Stimulated activated naive B cell treated with anti-CD40 and anti-IgM and Interleukin-4, amounts not matched to agents 10 μg/mL and 1 μg/mL and 100 μg/mL, for 72 hours (primary cell): ENCODE data around the gene CES4A.
"Not testable (repeated sequence)": the region's sequence is repeated elsewhere in the genome, so short reads cannot be mapped to it uniquely, and the experiment has no call there.

Source experiments
- ATAC-seq, 2 donors: fragments of 150-1000 bp; cut with Tn5 transposase; replicated peaks; 2 replicates each; pipeline ENCODE4 v1.10.0; 2021; ENCODE audit warnings: moderate library complexity in 1 of 2
- DNase-seq: peaks from one replicate; pipeline ENCODE4 v3.0.0; 2021
- H3K27ac Mint-ChIP-seq: one replicate; pipeline ENCODE4 v1.8.0; 2022; ENCODE audit warnings: mild to moderate bottlenecking, mixed read lengths
- H3K27me3 Mint-ChIP-seq, 2 donors: one replicate each; pipeline ENCODE4 v1.8.0; 2022; ENCODE audit warnings: mixed read lengths in 2 of 2
- H3K36me3 Mint-ChIP-seq, 2 donors: one replicate each; pipeline ENCODE4 v1.8.0; 2022; ENCODE audit warnings: mixed read lengths in 2 of 2, mild to moderate bottlenecking in 1 of 2
- H3K4me1 Mint-ChIP-seq, 2 donors: one replicate each; pipeline ENCODE4 v1.8.0; 2022; ENCODE audit warnings: mixed read lengths in 2 of 2, mild to moderate bottlenecking in 1 of 2
- H3K4me3 Mint-ChIP-seq, 2 donors: one replicate each; pipeline ENCODE4 v1.8.0; 2022; ENCODE audit warnings: mild to moderate bottlenecking in 2 of 2, mixed read lengths in 2 of 2, moderate library complexity in 1 of 2
- H3K9me3 Mint-ChIP-seq, 2 donors: one replicate each; pipeline ENCODE4 v1.8.0; 2022; ENCODE audit warnings: mixed read lengths in 2 of 2, mild to moderate bottlenecking in 1 of 2

Gene CES4A

GRCh38 chr16:66986559-66986958 lies 1.8 kb upstream of the CES4A start:
- no peak overlapping the region for H3K27ac Mint-ChIP-seq
- H3K4me1 Mint-ChIP-seq = no peaks in the 10 kb centered on the region
- H3K9me3 Mint-ChIP-seq = no peaks in the 10 kb centered on the region
- DNase-seq = no peak
- ATAC-seq = no peak
- H3K27me3 Mint-ChIP-seq = peaks cover 0 to 9% of the 10 kb centered on the region in 2 donors
- no peaks in the 10 kb centered on the region for H3K36me3 Mint-ChIP-seq
- no peak overlapping the region for H3K4me3 Mint-ChIP-seq

GRCh38 chr16:66991545-66992077 lies 3.2 kb downstream of the CES4A start:
- Mint-ChIP-seq H3K36me3 (no peaks in the 10 kb centered on the region), H3K27me3 (peaks cover 0 to 9% of the 10 kb centered on the region in 2 donors), H3K4me3 (no peak overlapping the region), H3K9me3 (no peaks in the 10 kb centered on the region), H3K4me1 (no peaks in the 10 kb centered on the region), H3K27ac (no peak overlapping the region)
- DNase-seq = no peak
- ATAC-seq = no peak

- not testable (repeated sequence) for H3K27ac Mint-ChIP-seq, H3K4me1 Mint-ChIP-seq, DNase-seq, ATAC-seq, H3K36me3 Mint-ChIP-seq, H3K9me3 Mint-ChIP-seq, H3K27me3 Mint-ChIP-seq, H3K4me3 Mint-ChIP-seq
These were observed 5.2 kb downstream of the CES4A start for GRCh38 chr16:66993558-66993957.

GRCh38 chr16:66996324-66996982 lies 8.1 kb downstream of the CES4A start:
- no peaks in the 10 kb centered on the region for H3K36me3 Mint-ChIP-seq
- H3K9me3 Mint-ChIP-seq = no peaks in the 10 kb centered on the region
- ATAC-seq = no peak
- peaks cover 0 to 7% of the 10 kb centered on the region in 2 donors for H3K27me3 Mint-ChIP-seq
- H3K27ac Mint-ChIP-seq = no peak overlapping the region
- DNase-seq = no peak
- no peak overlapping the region for H3K4me3 Mint-ChIP-seq
- peaks cover 8 to 11% of the 10 kb centered on the region in 2 donors for H3K4me1 Mint-ChIP-seq

GRCh38 chr16:66996983-66997358 lies 8.6 kb downstream of the CES4A start:
- ATAC-seq = no peak
- H3K27ac Mint-ChIP-seq = no peak overlapping the region
- DNase-seq = no peak
- peaks cover 0 to 7% of the 10 kb centered on the region in 2 donors for H3K27me3 Mint-ChIP-seq
- H3K9me3 Mint-ChIP-seq = no peaks in the 10 kb centered on the region
- no peak overlapping the region for H3K4me3 Mint-ChIP-seq
- peaks cover 11 to 12% of the 10 kb centered on the region in 2 donors for H3K4me1 Mint-ChIP-seq
- H3K36me3 Mint-ChIP-seq = no peaks in the 10 kb centered on the region

GRCh38 chr16:67000384-67001351 lies 12.3 kb downstream of the CES4A start:
- Mint-ChIP-seq H3K4me1 (peaks cover 11 to 12% of the 10 kb centered on the region in 2 donors), H3K27me3 (peaks cover 15 to 21% of the 10 kb centered on the region in 2 donors), H3K27ac (peak overlapping the region; percentile 81), H3K9me3 (no peaks in the 10 kb centered on the region), H3K4me3 (peak overlapping the region; percentile 81 to 85), H3K36me3 (peaks cover 0 to 2% of the 10 kb centered on the region in 2 donors)
- DNase-seq = peak; percentile 26
- ATAC-seq = peak; percentile 79 to 85

GRCh38 chr16:67001726-67002125 lies 13.3 kb downstream of the CES4A start:
- DNase-seq (no peak), ATAC-seq (no peak)
- Mint-ChIP-seq H3K9me3 (no peaks in the 10 kb centered on the region), H3K36me3 (peaks cover 0 to 2% of the 10 kb centered on the region in 2 donors), H3K4me1 (peaks cover 11 to 12% of the 10 kb centered on the region in 2 donors), H3K4me3 (peak overlapping the region; percentile 29 to 85), H3K27me3 (peaks cover 17 to 21% of the 10 kb centered on the region in 2 donors), H3K27ac (no peak overlapping the region)

- Mint-ChIP-seq H3K4me1 (no peaks in the 10 kb centered on the region), H3K4me3 (no peak overlapping the region), H3K27ac (no peak overlapping the region), H3K27me3 (peaks cover 14 to 20% of the 10 kb centered on the region in 2 donors), H3K9me3 (no peaks in the 10 kb centered on the region), H3K36me3 (peaks cover 0 to 2% of the 10 kb centered on the region in 2 donors)
- ATAC-seq (no peak), DNase-seq (no peak)
These were observed 18.7 kb downstream of the CES4A start for GRCh38 chr16:67006930-67007658.

GRCh38 chr16:67009158-67009557 lies 20.8 kb downstream of the CES4A start:
- Mint-ChIP-seq H3K4me3 (no peak overlapping the region), H3K4me1 (peaks cover 3 to 9% of the 10 kb centered on the region in 2 donors), H3K27me3 (peaks cover 7 to 10% of the 10 kb centered on the region in 2 donors), H3K36me3 (no peaks in the 10 kb centered on the region), H3K27ac (no peak overlapping the region), H3K9me3 (no peaks in the 10 kb centered on the region)
- DNase-seq = no peak
- no peak for ATAC-seq

- ATAC-seq (no peak), DNase-seq (no peak)
- Mint-ChIP-seq H3K27me3 (peaks cover 10 to 14% of the 10 kb centered on the region in 2 donors), H3K27ac (no peak overlapping the region), H3K36me3 (no peaks in the 10 kb centered on the region), H3K4me3 (no peak overlapping the region), H3K9me3 (no peaks in the 10 kb centered on the region), H3K4me1 (peaks cover 14 to 17% of the 10 kb centered on the region in 2 donors)
These were observed 22.9 kb downstream of the CES4A start for GRCh38 chr16:67011274-67011673.

GRCh38 chr16:67013233-67013822 lies 24.9 kb downstream of the CES4A start:
- no peaks in the 10 kb centered on the region for H3K9me3 Mint-ChIP-seq
- H3K27ac Mint-ChIP-seq = no peak overlapping the region
- peak overlapping the region; percentile 46 to 83 for H3K4me3 Mint-ChIP-seq
- no peaks in the 10 kb centered on the region for H3K36me3 Mint-ChIP-seq
- H3K4me1 Mint-ChIP-seq = peaks cover 16 to 17% of the 10 kb centered on the region in 2 donors
- peaks cover 4 to 14% of the 10 kb centered on the region in 2 donors for H3K27me3 Mint-ChIP-seq
- no peak for ATAC-seq
- no peak for DNase-seq

GRCh38 chr16:67013823-67014633 lies 25.6 kb downstream of the CES4A start:
- Mint-ChIP-seq H3K4me1 (peaks cover 16 to 17% of the 10 kb centered on the region in 2 donors), H3K36me3 (no peaks in the 10 kb centered on the region), H3K4me3 (peak overlapping the region; percentile 83 to 84), H3K9me3 (no peaks in the 10 kb centered on the region), H3K27me3 (peaks cover 4 to 14% of the 10 kb centered on the region in 2 donors), H3K27ac (peak overlapping the region; percentile 51)
- DNase-seq (peak; percentile 37), ATAC-seq (peak; percentile 59 to 66)
